ENCODE results near the gene SLC9B1.
"Not testable (repeated sequence)": the region's sequence is repeated elsewhere in the genome, so short reads cannot be mapped to it uniquely, and the experiment has no call there.

Gene SLC9B1

GRCh38 chr4:102878349-102878748 is 141.2 kb downstream of the SLC9B1 start:
- not testable (repeated sequence) for H3K4me1 ChIP-seq (ENCODE audit: control insufficient read depth, insufficient read depth, low read length, poor library complexity, severe bottlenecking); H3K4me3 ChIP-seq (ENCODE audit: extremely low read depth, insufficient read depth, low read length, poor library complexity, severe bottlenecking); H3K27ac ChIP-seq (ENCODE audit: low read depth, low read length, severe bottlenecking)
- Histone ChIP-seq H3K36me3 (ENCODE audit: control insufficient read depth, insufficient read depth, low read length) (peaks cover 70% of the 10 kb centered on the region), H3K9me3 (ENCODE audit: control insufficient read depth, low read length) (peaks cover 25% of the 10 kb centered on the region)
- WGBS, 2 experiments (ENCODE audit: insufficient coverage in 2 of 2), result 67 to 68% methylated on average over 4 of the region's 4 CpGs

- not testable (repeated sequence) for H3K4me3 ChIP-seq (ENCODE audit: extremely low read depth, insufficient read depth, low read length, poor library complexity, severe bottlenecking); H3K27ac ChIP-seq (ENCODE audit: low read depth, low read length, severe bottlenecking); H3K4me1 ChIP-seq (ENCODE audit: control insufficient read depth, insufficient read depth, low read length, poor library complexity, severe bottlenecking)
- Histone ChIP-seq H3K9me3 (ENCODE audit: control insufficient read depth, low read length) (peaks cover 25% of the 10 kb centered on the region), H3K36me3 (ENCODE audit: control insufficient read depth, insufficient read depth, low read length) (peaks cover 72% of the 10 kb centered on the region)
- WGBS, 2 experiments (ENCODE audit: insufficient coverage in 2 of 2), result 100% methylated on average over 2 to 3 of the region's 3 CpGs
These were observed 141.9 kb downstream of the SLC9B1 start for GRCh38 chr4:102877477-102878106.

GRCh38 chr4:102871772-102872171 is 147.7 kb downstream of the SLC9B1 start:
- no peak overlapping the region for H3K4me3 ChIP-seq (ENCODE audit: extremely low read depth, insufficient read depth, low read length, poor library complexity, severe bottlenecking)
- no peak overlapping the region for H3K27ac ChIP-seq (ENCODE audit: low read depth, low read length, severe bottlenecking)
- H3K4me1 ChIP-seq (ENCODE audit: control insufficient read depth, insufficient read depth, low read length, poor library complexity, severe bottlenecking), result peaks cover 6% of the 10 kb centered on the region
- peaks cover 46% of the 10 kb centered on the region for H3K36me3 ChIP-seq (ENCODE audit: control insufficient read depth, insufficient read depth, low read length)
- H3K9me3 ChIP-seq (ENCODE audit: control insufficient read depth, low read length), result peaks cover 16% of the 10 kb centered on the region
- 100% methylated on average over 1 of the region's 2 CpGs for WGBS, 2 experiments (ENCODE audit: insufficient coverage in 2 of 2)

- Histone ChIP-seq H3K36me3 (ENCODE audit: control insufficient read depth, insufficient read depth, low read length) (peaks cover 25% of the 10 kb centered on the region), H3K4me1 (ENCODE audit: control insufficient read depth, insufficient read depth, low read length, poor library complexity, severe bottlenecking) (peaks cover 6% of the 10 kb centered on the region), H3K4me3 (ENCODE audit: extremely low read depth, insufficient read depth, low read length, poor library complexity, severe bottlenecking) (peak overlapping the region; percentile 66), H3K27ac (ENCODE audit: low read depth, low read length, severe bottlenecking) (peak overlapping the region; percentile 96), H3K9me3 (ENCODE audit: control insufficient read depth, low read length) (peaks cover 1% of the 10 kb centered on the region)
- 24 to 31% methylated on average over 2 to 3 of the region's 19 CpGs for WGBS, 2 experiments (ENCODE audit: insufficient coverage in 2 of 2)
These were observed 149.8 kb downstream of the SLC9B1 start for GRCh38 chr4:102869569-102870197.

GRCh38 chr4:102868781-102869568 is 150.5 kb downstream of the SLC9B1 start, which contains the start of gene CISD2:
Gene CISD2 (plus strand): TSS chr4:102868992. CDS start chr4:102869085, 93 bp downstream.
- Histone ChIP-seq H3K27ac (ENCODE audit: low read depth, low read length, severe bottlenecking) (peak within 1 kb of the TSS; percentile 96), H3K36me3 (ENCODE audit: control insufficient read depth, insufficient read depth, low read length) (peaks cover 18% of the 10 kb centered on the region), H3K9me3 (ENCODE audit: control insufficient read depth, low read length) (no peaks in the 10 kb centered on the region), H3K4me3 (ENCODE audit: extremely low read depth, insufficient read depth, low read length, poor library complexity, severe bottlenecking) (peak within 1 kb of the TSS; percentile 66), H3K4me1 (ENCODE audit: control insufficient read depth, insufficient read depth, low read length, poor library complexity, severe bottlenecking) (peaks cover 6% of the 10 kb centered on the region)
- WGBS, 2 experiments (ENCODE audit: insufficient coverage in 2 of 2), result 0% methylated on average over 43 to 44 of the region's 71 CpGs

GRCh38 chr4:102868153-102868780 is 151.2 kb downstream of the SLC9B1 start:
- Histone ChIP-seq H3K4me3 (ENCODE audit: extremely low read depth, insufficient read depth, low read length, poor library complexity, severe bottlenecking) (peak overlapping the region; percentile 66), H3K9me3 (ENCODE audit: control insufficient read depth, low read length) (no peaks in the 10 kb centered on the region), H3K27ac (ENCODE audit: low read depth, low read length, severe bottlenecking) (peak overlapping the region; percentile 96), H3K36me3 (ENCODE audit: control insufficient read depth, insufficient read depth, low read length) (peaks cover 11% of the 10 kb centered on the region), H3K4me1 (ENCODE audit: control insufficient read depth, insufficient read depth, low read length, poor library complexity, severe bottlenecking) (peaks cover 6% of the 10 kb centered on the region)
- whole genome bisulfite sequencing, 2 experiments (ENCODE audit: insufficient coverage in 2 of 2), result 46 to 56% methylated on average over 15 to 21 of the region's 23 CpGs

GRCh38 chr4:102867278-102868152 is 152.0 kb downstream of the SLC9B1 start:
- H3K4me3 ChIP-seq (ENCODE audit: extremely low read depth, insufficient read depth, low read length, poor library complexity, severe bottlenecking), result peak overlapping the region; percentile 66
- peak overlapping the region; percentile 96 for H3K27ac ChIP-seq (ENCODE audit: low read depth, low read length, severe bottlenecking)
- WGBS, 2 experiments (ENCODE audit: insufficient coverage in 2 of 2), result 86 to 91% methylated on average over 8 of the region's 12 CpGs

GRCh38 chr4:102865327-102865726 is 154.2 kb downstream of the SLC9B1 start:
- 100% methylated on average over 2 of the region's 5 CpGs; no CpG with 5 or more reads in 1 of the 2 experiments for WGBS, 2 experiments (ENCODE audit: insufficient coverage in 2 of 2)

More at GRCh38 chr4:102867278-102868152, 152.0 kb downstream of the SLC9B1 start:
- H3K36me3 ChIP-seq (ENCODE audit: control insufficient read depth, insufficient read depth, low read length), result peaks cover 5% of the 10 kb centered on the region
- H3K4me1 ChIP-seq (ENCODE audit: control insufficient read depth, insufficient read depth, low read length, poor library complexity, severe bottlenecking), result peaks cover 6% of the 10 kb centered on the region
- H3K9me3 ChIP-seq (ENCODE audit: control insufficient read depth, low read length), result no peaks in the 10 kb centered on the region

GRCh38 chr4:102862747-102863146 is 156.8 kb downstream of the SLC9B1 start:
- WGBS, 2 experiments (ENCODE audit: insufficient coverage in 2 of 2), result 100% methylated on average over 1 of the region's 1 CpG; no CpG with 5 or more reads in 1 of the 2 experiments
- Histone ChIP-seq H3K4me3 (ENCODE audit: extremely low read depth, insufficient read depth, low read length, poor library complexity, severe bottlenecking) (no peak overlapping the region), H3K36me3 (ENCODE audit: control insufficient read depth, insufficient read depth, low read length) (no peaks in the 10 kb centered on the region), H3K4me1 (ENCODE audit: control insufficient read depth, insufficient read depth, low read length, poor library complexity, severe bottlenecking) (peaks cover 2% of the 10 kb centered on the region), H3K27ac (ENCODE audit: low read depth, low read length, severe bottlenecking) (no peak overlapping the region), H3K9me3 (ENCODE audit: control insufficient read depth, low read length) (no peaks in the 10 kb centered on the region)

More at GRCh38 chr4:102865327-102865726, 154.2 kb downstream of the SLC9B1 start:
- not testable (repeated sequence) for H3K4me3 ChIP-seq (ENCODE audit: extremely low read depth, insufficient read depth, low read length, poor library complexity, severe bottlenecking); H3K4me1 ChIP-seq (ENCODE audit: control insufficient read depth, insufficient read depth, low read length, poor library complexity, severe bottlenecking); H3K9me3 ChIP-seq (ENCODE audit: control insufficient read depth, low read length); H3K36me3 ChIP-seq (ENCODE audit: control insufficient read depth, insufficient read depth, low read length); H3K27ac ChIP-seq (ENCODE audit: low read depth, low read length, severe bottlenecking)

Measured in mesodermal cell (in vitro differentiated cells).